Cardiac muscle cell (in vitro differentiated cells and primary cell): ENCODE results near the gene TATDN2. TPM values are rescaled to one million over a fixed set of nuclear protein-coding genes. Genes with fewer than 3 reads are reported as not detected.

Experiments used
- DNase-seq, 2 donors: peaks; one replicate each; pipeline versions ENCODE4 v3.0.0 to v3.0.0-alpha.2; 2010 to 2017; ENCODE audit warnings: low read depth in 1 of 2, low spot score in 1 of 2
- H3K27ac ChIP-seq: fragments of 200-600 bp; sonication (generic); 2 replicates; pipeline ENCODE4 v1.5.1; 2016
- H3K27me3 ChIP-seq: fragments of 200-600 bp; sonication (generic); 2 replicates; pipeline ENCODE4 v1.6.0; 2016; ENCODE audit warnings: control low read depth
- H3K36me3 ChIP-seq: fragments of 200-600 bp; sonication (generic); 2 replicates; pipeline ENCODE4 v1.5.1; 2016; ENCODE audit warnings: control low read depth
- H3K4me1 ChIP-seq: fragments of 200-600 bp; sonication (generic); 2 replicates; pipeline ENCODE4 v1.8.1; 2017; ENCODE audit warnings: low read depth, mild to moderate bottlenecking, mixed run types
- H3K4me3 ChIP-seq: fragments of 200-600 bp; sonication (generic); 2 replicates; pipeline ENCODE4 v1.5.1; 2016; ENCODE audit warnings: mild to moderate bottlenecking
- H3K9me3 ChIP-seq: fragments of 200-600 bp; sonication (generic); 2 replicates; pipeline ENCODE4 v1.5.1; 2017; ENCODE audit warnings: low read depth, mild to moderate bottlenecking, control low read depth
- polyA plus RNA-seq: library from polyadenylated mRNA; unstranded; fragments of >200 nt; fragmentation: Nextera tagmentation; extraction: Ambion mirVana; gene quantifications from 2 replicates; pipeline ENCODE4 v1.2.1, GENCODE V29; 2016
- total RNA-seq: library from RNA; depleted of rRNA; stranded (reverse); fragments of >200 nt; gene quantifications from 2 replicates; pipeline ENCODE4 v1.2.3, GENCODE V29; 2016
- TF ChIP-seq, protein P1 (sequence below): IDR thresholded peaks from 2 replicates; pipeline ENCODE4 v1.5.1; 2012; ENCODE audit warnings: low read depth, mild to moderate bottlenecking, low read length

TATDN2 gene
- total and polyA plus RNA-seq, 2 experiments from 2014 or later: 7.7 to 13.1 TPM

DNA sequence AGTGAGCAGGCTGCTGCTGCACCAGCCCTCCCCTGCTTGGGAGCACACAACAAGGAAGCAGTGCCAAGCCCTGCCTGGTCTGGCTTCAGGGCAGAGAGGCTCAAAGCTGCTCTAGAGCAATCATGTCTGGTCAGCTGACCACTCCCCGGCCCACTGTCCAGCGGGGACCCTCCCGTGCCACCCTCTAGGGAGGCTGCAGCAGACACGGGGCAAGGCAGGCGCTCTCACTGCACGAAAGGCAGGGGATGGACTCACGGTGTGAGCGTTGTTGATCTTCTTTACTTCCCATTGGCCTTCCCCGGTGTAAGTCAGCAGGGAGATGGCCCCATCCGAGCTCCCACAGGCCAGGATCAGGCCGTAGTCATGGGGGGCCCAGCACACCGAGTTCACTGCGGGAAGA is 63.5 kb downstream of the TATDN2 start:
- H3K9me3 ChIP-seq: no peaks in the 10 kb centered on the region
- no peak for DNase-seq
- no peaks in the 10 kb centered on the region for H3K4me1 ChIP-seq
- TF ChIP-seq, protein P1, sequence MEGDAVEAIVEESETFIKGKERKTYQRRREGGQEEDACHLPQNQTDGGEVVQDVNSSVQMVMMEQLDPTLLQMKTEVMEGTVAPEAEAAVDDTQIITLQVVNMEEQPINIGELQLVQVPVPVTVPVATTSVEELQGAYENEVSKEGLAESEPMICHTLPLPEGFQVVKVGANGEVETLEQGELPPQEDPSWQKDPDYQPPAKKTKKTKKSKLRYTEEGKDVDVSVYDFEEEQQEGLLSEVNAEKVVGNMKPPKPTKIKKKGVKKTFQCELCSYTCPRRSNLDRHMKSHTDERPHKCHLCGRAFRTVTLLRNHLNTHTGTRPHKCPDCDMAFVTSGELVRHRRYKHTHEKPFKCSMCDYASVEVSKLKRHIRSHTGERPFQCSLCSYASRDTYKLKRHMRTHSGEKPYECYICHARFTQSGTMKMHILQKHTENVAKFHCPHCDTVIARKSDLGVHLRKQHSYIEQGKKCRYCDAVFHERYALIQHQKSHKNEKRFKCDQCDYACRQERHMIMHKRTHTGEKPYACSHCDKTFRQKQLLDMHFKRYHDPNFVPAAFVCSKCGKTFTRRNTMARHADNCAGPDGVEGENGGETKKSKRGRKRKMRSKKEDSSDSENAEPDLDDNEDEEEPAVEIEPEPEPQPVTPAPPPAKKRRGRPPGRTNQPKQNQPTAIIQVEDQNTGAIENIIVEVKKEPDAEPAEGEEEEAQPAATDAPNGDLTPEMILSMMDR: no peak
- H3K27ac ChIP-seq: no peak overlapping the region
- H3K36me3 ChIP-seq: peaks cover 61% of the 10 kb centered on the region
- H3K27me3 ChIP-seq: no peaks in the 10 kb centered on the region
- H3K4me3 ChIP-seq: no peak overlapping the region

DNA sequence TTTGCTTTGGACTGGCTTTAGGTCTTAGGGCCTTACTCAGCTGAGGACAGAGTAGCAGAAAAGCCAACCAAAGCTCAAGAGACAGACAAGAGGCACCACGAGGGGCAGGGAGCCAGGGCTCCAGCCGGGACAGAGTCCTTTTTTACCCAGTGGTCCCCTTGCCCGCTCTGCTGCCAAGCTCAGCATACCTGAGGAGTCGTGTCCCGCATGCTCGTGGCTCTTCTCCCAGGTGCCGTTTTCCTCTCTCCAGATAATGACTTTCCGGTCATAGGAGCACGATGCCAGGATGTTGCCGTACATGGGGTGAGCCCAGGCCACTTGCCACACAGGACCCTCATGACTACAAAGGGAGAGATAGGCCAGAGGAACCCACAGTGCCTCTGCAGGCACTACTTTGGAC is 64.1 kb downstream of the TATDN2 start:
- H3K4me3 ChIP-seq: no peak overlapping the region
- TF ChIP-seq, protein P1: no peak
- no peak for DNase-seq
- H3K27ac ChIP-seq: no peak overlapping the region
- H3K36me3 ChIP-seq: peaks cover 60% of the 10 kb centered on the region
- no peaks in the 10 kb centered on the region for H3K27me3 ChIP-seq
- no peaks in the 10 kb centered on the region for H3K9me3 ChIP-seq
- H3K4me1 ChIP-seq: no peaks in the 10 kb centered on the region

DNA sequence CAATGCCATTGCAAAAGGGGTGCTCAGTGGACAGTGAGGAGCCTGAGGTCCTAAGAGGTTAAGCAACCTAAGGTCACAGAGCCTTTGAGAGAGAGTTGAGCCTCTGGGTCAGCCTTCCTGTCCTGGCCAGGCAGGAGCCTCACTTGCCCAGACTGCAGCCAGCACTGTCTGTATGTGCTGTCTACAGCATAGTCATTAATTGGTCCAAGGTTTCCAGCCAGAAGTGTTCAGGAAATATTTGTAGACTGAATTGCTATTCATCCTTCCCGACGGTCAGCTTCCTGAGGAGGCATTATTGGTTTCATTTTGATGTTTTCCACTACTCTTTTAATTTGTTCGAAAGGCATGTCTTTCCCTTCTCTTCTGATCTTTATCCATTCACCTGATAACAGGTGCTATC is 64.6 kb downstream of the TATDN2 start:
- Histone ChIP-seq H3K9me3 (no peaks in the 10 kb centered on the region), H3K27ac (no peak overlapping the region), H3K4me1 (no peaks in the 10 kb centered on the region), H3K4me3 (no peak overlapping the region), H3K27me3 (no peaks in the 10 kb centered on the region), H3K36me3 (peaks cover 61% of the 10 kb centered on the region)
- TF ChIP-seq, protein P1: no peak
- DNase-seq: no peak

DNA sequence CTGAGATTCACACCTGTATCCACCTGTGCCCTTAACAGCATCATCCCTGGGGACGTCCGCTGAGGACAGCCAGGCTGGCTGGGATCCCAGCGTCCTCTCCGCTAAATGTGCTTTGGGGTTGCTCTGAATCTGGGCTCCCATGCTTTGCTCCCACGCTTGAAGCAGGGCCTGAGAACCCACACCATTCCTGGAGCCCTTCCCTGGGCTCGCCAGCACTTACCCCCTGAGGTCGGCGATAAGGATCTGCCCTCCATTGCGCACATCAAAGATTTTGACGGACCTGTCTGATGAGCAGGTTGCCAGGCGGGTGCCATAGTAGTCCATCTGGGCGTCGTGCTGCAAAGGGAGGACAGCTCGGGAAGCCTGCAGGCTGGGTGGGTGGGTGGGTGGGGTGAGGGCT is 66.8 kb downstream of the TATDN2 start:
- Histone ChIP-seq H3K9me3 (no peaks in the 10 kb centered on the region), H3K27ac (no peak overlapping the region), H3K27me3 (no peaks in the 10 kb centered on the region), H3K4me1 (no peaks in the 10 kb centered on the region), H3K36me3 (peaks cover 67% of the 10 kb centered on the region), H3K4me3 (no peak overlapping the region)
- DNase-seq: no peak
- TF ChIP-seq, protein P1: no peak

DNA sequence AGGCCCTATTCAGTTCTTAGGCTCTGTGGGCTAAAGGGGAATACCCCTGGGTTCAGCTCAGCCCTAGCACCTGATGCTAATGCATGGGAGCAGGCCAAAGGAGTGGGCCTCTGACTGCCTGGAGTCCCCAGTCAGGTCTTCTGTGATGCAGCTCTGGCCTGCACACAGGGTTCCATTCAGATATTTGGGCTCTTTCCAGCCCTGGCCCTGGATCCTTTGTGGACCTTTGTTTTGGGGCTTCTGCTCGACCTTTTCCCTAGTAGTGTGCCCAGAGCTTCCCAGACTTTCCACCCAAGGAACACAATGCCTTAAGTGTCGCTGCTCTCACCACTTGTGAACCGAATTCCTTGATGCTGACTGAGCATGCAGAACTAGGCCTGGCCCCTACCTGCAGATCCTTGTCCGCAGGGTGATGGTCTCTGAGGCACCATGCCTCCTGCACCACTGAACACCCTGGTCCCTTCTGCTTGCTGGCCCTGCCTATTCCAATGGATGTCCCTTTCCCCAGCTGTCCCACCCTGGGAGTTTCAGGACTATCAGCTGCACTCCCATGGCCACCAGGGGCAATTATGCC is 67.6 kb downstream of the TATDN2 start:
- H3K27ac ChIP-seq: no peak overlapping the region
- H3K36me3 ChIP-seq: peaks cover 64% of the 10 kb centered on the region
- H3K27me3 ChIP-seq: no peaks in the 10 kb centered on the region
- TF ChIP-seq, protein P1: no peak
- no peaks in the 10 kb centered on the region for H3K9me3 ChIP-seq
- H3K4me1 ChIP-seq: no peaks in the 10 kb centered on the region
- no peak overlapping the region for H3K4me3 ChIP-seq
- DNase-seq: no peak
